GM19372 (cell line): Measurements from ENCODE around the gene BRWD1.
"Not testable (repeated sequence)": the region's sequence is repeated elsewhere in the genome, so short reads cannot be mapped to it uniquely, and the experiment has no call there.

Source experiments
- ATAC-seq: cut with Tn5 transposase; IDR thresholded peaks from one replicate; pipeline ENCODE4 v1.9.1; 2021; ENCODE audit warnings: mild to moderate bottlenecking, low read depth, moderate library complexity; ENCODE audit not compliant: unreplicated experiment

BRWD1 gene

DNA sequence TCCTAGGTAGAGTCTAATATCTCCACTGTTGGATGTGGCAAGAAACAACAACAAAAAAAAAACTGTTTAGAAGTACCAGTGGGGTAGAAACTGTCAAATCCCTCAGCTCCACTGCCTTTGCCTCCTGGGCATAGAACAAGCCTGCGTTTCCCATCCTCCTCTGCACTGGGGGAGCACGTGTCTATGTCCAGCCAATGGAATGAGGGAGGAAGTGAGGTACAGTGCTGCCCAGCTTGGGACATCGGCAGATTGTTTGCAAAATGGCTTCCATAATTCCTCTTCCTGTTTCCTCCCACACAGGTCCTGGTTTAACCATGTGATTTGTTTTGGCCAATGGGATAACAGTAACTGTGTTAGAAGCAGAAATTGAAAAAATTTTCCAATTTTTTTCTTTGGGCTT is 169.2 kb downstream of the BRWD1 start:
- no peak for ATAC-seq

DNA sequence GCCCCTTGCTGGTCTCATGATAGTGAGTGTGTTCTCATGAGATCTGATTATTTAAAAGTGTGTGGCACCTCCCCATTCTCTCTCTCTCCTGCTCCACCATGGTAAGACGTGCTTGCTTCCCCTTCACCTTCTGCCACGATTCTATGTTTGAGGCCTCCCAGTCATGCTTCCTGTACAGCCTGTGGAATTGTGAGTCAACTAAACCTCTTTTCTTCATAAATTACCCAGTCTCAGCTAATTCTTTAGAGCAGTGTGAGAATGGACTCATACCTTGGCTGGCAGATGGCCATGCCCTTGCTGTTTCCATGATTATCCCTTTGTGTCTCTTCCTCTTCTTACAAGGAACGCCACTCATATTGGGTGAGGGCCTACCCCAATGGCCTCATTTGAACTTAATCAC is 170.5 kb downstream of the BRWD1 start:
- ATAC-seq, result no peak

DNA sequence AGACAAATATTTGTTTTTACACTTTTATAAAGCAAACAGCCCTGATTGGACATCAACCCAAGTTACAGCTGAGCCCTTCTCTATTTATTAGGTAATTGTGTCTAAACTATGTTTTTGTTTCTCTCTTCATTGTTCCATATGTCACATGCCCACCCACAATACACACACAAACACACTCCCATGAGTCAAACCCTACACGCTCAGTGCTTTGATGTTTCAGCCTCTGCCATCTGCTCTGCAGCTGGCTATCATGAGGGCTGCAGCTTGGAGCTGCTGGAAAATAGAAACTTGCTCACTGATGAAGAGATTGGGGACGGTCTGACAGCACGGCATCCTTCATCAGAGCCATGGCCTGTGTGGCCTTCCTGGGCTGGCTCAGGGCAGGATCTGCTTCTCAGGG is 171.9 kb downstream of the BRWD1 start:
- no peak for ATAC-seq

DNA sequence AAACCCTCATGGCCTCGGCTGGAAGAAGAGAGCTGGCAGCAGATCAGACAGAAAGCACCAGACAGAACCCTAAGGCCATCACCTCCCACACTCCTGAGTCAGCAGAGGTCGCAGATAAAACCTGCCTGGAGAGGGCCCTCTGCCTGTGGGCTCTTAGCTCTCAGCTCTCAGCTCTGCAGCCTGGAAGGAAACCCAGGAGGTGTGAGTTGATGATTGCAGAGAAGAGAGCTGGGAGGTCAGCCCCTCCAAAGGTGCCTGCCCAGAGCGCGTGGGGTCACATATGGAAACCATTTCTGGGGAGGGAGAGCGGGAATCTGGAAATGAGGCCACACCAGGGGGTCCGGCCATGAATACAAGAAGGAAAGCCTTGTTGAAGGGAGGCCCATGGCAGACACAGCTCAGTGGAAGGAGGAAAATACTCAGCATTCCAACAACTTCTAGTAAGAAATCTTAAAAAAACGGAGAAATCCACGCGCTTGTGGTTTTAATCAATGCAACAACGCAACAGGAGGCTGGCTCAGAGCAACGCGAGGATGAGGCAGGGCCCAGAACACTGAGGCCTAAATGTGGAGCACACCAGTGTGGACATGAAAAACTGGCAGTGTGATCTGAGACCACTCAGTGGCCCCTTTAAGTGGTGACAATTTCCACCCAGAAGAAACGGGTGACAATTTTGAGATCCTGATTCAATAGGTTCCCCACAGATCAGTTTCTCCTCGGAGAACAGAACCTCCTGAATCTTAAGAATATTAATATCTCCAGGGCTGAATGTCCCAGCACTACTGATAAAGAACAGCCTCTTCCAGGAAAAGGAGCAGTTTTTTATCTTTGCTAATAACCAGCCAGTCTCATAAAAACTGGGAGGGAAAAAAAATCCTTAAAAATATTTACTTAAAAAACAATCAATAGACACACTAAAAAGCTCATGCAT is 175.9 kb downstream of the BRWD1 start:
- no peak for ATAC-seq

DNA sequence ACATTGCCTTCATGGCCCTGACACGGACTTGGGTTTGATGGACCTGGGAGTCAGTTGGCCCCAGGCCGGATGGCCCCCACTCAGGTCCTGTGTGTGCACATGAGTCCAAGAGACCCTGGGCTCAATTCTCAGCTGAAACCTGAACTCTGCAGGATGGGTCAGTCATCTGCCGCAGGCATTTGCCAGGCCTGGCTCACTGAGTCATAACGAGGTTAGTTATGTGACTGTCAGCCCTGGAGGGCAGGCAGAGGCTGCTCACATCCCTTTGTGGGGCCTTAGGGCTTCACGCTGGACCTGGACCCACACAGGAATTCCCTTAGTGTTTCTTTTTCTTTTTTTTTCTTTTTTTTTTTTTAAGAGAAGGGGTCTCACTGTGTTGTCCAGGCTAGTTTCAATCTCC is 176.7 kb downstream of the BRWD1 start:
- ATAC-seq, result no peak

DNA sequence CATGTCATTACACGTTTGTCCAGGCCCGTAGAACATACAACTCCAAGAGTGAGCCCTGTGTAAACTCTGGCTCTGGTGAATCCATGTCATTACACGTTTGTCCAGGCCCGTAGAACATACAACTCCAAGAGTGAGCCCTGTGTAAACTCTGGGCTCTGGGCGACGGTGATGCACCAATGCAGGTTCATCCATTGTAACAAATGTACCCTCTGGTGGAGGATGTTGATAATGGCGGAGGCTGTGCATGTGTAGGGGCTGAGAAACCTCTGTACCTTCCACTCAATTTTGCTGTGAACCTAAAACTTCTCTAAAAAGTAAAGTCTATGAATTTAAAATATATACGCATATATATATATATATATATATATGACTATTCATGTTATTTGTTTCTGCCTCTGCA is 177.3 kb downstream of the BRWD1 start:
- not testable (repeated sequence) for ATAC-seq

DNA sequence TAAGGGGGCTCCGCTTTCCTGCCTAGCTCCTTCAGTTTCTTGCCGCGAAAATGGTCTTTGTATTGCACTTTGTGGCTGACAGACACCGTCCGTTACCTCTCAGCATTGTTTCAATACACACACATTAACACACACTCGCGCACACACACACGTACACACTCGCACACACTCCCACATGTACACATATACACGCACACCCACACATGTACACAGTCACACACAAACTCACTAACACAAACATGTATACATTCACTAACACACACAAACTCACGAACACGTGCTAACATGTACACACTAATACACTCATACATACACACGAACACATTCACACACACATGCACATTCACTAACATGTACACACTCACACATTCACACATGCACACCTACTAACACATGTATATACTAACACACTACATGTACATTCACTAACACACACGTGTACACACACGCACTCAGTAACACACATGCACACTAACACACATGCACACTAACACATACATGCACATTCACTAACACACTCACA is 179.1 kb downstream of the BRWD1 start:
- ATAC-seq, result no peak
